Subcutaneous abdominal adipose tissue (tissue), 5 donors: Measurements from ENCODE around the gene FETUB.

Experiments
- H3K27ac ChIP-seq: one replicate; pipeline ENCODE4 v1.7.0; 2013; ENCODE audit warnings: low read depth, mild to moderate bottlenecking, inconsistent platforms, low read length, moderate library complexity
- H3K27me3 ChIP-seq, 5 donors: one replicate each; pipeline ENCODE4 v1.7.0; 2013; ENCODE audit warnings: low read length in 5 of 5, inconsistent platforms in 1 of 5; ENCODE audit not compliant: control insufficient read depth in 5 of 5, insufficient read depth in 4 of 5
- H3K36me3 ChIP-seq, 5 donors: one replicate each; pipeline ENCODE4 v1.7.0; 2013; ENCODE audit warnings: low read length in 5 of 5; ENCODE audit not compliant: control insufficient read depth in 5 of 5, insufficient read depth in 5 of 5
- H3K4me1 ChIP-seq, 5 donors: one replicate each; pipeline ENCODE4 v1.7.0; 2013; ENCODE audit warnings: low read length in 5 of 5, mild to moderate bottlenecking in 3 of 5, moderate library complexity in 1 of 5; ENCODE audit not compliant: control insufficient read depth in 5 of 5, insufficient read depth in 5 of 5
- H3K4me3 ChIP-seq, 5 donors: one replicate each; pipeline ENCODE4 v1.7.0; 2013; ENCODE audit warnings: low read length in 5 of 5, low read depth in 1 of 5
- H3K9ac ChIP-seq, 5 donors: one replicate each; pipeline ENCODE4 v1.7.0; 2013; ENCODE audit warnings: low read length in 5 of 5, mild to moderate bottlenecking in 4 of 5, moderate library complexity in 3 of 5
- H3K9me3 ChIP-seq, 5 donors: one replicate each; pipeline ENCODE4 v1.7.0; 2013; ENCODE audit warnings: low read length in 5 of 5; ENCODE audit not compliant: control insufficient read depth in 5 of 5
- donor health status: healthy.
- donor health status: healthy.
- donor health status: healthy.
- donor health status: healthy.
- donor health status: healthy.

The FETUB gene, protein sequence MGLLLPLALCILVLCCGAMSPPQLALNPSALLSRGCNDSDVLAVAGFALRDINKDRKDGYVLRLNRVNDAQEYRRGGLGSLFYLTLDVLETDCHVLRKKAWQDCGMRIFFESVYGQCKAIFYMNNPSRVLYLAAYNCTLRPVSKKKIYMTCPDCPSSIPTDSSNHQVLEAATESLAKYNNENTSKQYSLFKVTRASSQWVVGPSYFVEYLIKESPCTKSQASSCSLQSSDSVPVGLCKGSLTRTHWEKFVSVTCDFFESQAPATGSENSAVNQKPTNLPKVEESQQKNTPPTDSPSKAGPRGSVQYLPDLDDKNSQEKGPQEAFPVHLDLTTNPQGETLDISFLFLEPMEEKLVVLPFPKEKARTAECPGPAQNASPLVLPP

DNA sequence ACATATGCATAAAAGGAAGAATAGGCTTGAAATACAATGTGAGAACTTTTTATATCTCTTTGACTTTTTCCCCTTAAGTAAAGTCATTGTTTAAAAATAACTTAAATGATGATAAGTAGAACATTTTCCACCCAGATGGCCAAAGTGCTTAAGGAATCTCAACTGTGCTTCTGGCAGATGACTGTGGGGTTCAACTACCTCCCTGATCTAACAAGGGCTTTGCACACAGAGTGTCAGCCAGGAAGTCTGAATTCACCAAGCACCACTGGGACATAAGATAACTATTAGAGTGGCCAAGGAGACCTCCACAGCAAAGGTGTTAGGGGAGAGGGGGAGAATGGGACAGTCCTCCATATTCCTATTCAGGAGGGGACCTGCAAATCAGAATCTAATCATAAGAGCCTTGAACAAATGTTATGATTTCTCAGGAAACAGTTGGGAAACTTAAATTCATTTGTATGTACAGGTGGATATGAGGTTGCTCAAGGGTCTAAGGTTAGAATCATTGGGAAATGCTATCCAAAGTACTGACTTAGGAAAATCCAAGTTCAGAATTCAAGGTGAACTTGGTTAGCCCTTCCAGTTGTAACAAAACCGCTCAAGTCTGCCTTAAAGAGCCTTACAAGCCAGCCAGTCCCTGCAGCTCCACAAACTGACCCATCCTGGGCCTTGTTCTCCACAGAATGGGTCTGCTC, at the start of gene FETUB:
TSS of gene FETUB (plus strand) at position 622 of the 695 bp plus-strand sequence. CDS start at position 684, 62 bp downstream.
- Histone ChIP-seq H3K9ac (no peak within 1 kb of the TSS), H3K27me3 (peaks cover 3 to 11% (median 8%) of the 10 kb centered on the region in 5 donors), H3K4me3 (no peak within 1 kb of the TSS), H3K9me3 (peaks cover 0 to 2% (median 0%) of the 10 kb centered on the region in 5 donors), H3K27ac (no peak within 1 kb of the TSS), H3K4me1 (no peaks in the 10 kb centered on the region), H3K36me3 (no peaks in the 10 kb centered on the region)

DNA sequence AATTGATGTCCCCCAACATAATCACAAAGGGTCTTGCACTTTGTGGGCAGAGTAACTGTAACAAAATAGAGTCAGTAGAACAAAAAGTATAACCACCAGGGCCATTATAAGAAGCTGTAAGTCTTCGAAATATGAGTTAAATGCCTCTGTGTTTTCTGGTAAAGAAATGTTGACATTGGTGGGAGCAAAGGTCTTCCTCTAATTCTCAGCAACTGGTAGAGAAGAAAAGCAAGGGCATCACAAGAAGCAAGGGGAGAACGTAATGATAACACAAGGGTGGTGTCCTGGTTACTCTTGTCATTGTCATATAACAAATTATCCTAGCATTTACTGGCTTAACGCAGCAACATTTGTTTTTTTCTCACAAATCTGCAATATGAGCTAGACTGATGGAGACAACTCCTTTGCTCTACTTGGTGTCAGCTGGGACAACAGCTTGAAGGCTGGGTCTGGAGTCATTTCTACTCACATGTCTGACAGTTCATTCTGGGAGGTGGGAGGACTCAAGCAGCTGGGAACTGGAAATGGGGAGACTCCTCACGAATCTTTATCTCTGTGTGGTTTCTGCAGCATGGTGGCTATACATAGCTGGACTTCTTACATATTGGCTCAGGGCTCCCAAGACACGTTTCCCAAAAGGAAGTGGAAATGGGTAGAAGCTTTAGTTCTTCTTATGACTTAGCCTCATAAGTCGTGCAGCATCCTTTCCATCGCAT, 49.5 kb upstream of the FETUB start:
- H3K4me3 ChIP-seq: no peak overlapping the region
- H3K27ac ChIP-seq: no peak overlapping the region
- peaks cover 5 to 6% (median 6%) of the 10 kb centered on the region in 5 donors for H3K36me3 ChIP-seq
- H3K27me3 ChIP-seq: peaks cover 0 to 3% (median 0%) of the 10 kb centered on the region in 5 donors
- no peaks in the 10 kb centered on the region for H3K4me1 ChIP-seq
- no peak overlapping the region for H3K9ac ChIP-seq
- H3K9me3 ChIP-seq: no peaks in the 10 kb centered on the region

DNA sequence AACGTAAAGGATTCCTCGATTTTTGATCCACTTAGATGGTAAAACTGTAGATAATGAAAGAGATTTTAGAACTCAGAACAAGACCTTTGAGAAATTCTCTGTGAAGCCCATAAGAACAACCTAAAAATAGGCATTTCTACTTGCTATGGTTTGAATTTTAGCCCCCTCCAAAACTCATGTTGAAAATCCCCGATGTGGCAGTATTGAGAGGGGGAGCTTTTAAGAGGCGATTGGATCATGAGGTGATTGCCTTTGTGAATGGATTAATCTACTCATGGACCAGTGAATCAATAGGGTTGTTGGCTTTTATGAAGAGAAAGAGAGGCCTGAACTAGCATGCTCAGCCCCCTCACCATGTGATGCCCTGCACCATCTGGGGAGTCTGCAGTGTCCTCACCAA, 47.5 kb upstream of the FETUB start:
- Histone ChIP-seq H3K36me3 (no peaks in the 10 kb centered on the region), H3K9me3 (no peaks in the 10 kb centered on the region), H3K4me3 (no peak overlapping the region), H3K4me1 (no peaks in the 10 kb centered on the region), H3K27me3 (peaks cover 0 to 3% (median 0%) of the 10 kb centered on the region in 5 donors), H3K27ac (no peak overlapping the region), H3K9ac (no peak overlapping the region)

DNA sequence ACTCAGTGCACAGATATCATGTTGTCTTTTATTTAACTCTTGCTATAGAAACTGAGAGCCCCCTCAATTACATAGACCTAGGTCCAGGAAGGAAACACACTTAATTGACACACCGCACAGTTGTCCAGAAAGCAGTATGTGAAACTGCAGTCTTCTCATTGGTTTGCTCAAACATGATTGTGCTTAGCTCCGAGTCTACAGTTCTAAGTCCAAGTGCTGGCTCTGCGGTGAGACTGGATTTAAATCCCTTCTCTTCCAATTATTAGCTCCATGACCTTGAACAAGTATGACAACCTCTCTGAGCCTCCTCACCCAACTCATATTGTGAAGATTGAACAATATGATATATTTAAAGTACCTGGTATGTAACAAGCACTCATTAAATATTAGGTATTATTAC, 46.3 kb upstream of the FETUB start:
- H3K27me3 ChIP-seq: peaks cover 0 to 3% (median 0%) of the 10 kb centered on the region in 5 donors
- no peaks in the 10 kb centered on the region for H3K36me3 ChIP-seq
- H3K27ac ChIP-seq: no peak overlapping the region
- H3K9me3 ChIP-seq: no peaks in the 10 kb centered on the region
- no peak overlapping the region for H3K4me3 ChIP-seq
- no peak overlapping the region for H3K9ac ChIP-seq
- H3K4me1 ChIP-seq: no peaks in the 10 kb centered on the region

DNA sequence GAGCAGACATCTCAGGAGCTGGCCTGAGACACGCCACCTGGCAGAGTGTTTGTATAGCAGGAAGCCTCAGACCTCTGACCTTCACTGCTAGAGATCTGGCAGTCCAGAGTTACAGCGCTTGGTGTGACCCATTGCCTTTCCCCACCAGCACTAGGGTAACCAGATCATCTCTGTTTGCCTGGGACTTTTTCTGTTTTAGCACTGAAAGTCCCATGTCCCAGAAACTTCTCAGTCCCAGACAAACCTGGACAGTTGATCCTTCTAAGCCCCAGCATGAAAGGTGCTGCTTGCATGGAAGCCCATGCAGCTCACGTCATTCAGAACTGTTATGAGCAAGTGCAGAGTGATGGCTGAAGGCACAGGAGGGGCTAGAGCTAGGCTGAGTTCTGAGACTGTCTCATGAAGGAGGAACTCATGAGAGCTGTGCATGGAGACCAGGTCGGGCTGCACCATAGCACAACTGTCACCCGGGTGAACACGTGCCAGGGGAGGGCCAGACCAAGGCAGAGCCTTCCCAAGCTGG, 45.5 kb upstream of the FETUB start:
- Histone ChIP-seq H3K9ac (no peak overlapping the region), H3K4me3 (no peak overlapping the region), H3K36me3 (no peaks in the 10 kb centered on the region), H3K9me3 (no peaks in the 10 kb centered on the region), H3K27me3 (peaks cover 0 to 3% (median 0%) of the 10 kb centered on the region in 5 donors), H3K27ac (no peak overlapping the region), H3K4me1 (no peaks in the 10 kb centered on the region)

DNA sequence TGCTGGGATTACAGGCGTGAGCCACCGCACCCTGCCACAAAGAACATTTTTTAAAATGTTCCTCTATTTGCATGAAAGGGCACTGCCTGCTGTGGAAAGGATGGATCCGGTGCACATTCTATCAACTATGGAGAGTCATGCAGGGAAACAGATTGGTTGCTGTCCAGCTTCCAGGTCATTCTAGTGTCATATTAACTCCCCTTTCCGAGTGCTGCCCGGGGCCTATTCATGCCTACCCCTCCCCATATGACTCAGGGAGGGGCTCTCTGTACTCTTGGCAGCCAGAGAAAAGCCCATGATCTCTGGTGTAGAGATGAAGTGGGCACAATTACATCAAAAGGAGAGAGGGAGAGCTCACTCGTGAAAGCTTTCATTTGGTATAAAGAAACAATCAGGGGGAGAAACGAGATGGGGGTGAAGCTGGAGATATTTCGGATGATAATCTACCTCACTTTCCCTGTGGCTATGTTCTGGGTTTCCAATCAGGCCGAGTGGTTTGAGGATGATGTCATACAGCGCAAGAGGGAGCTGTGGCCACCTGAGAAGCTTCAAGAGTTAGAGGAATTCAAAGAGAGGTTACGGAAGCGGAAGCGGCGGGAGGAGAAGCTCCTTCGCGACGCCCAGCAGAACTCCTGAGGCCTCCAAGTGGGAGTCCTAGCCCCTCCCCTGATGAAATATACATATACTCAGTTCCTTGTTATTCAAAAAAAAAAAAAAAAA, 43.5 kb upstream of the FETUB start:
- Histone ChIP-seq H3K4me1 (no peaks in the 10 kb centered on the region), H3K9ac (no peak overlapping the region), H3K27ac (no peak overlapping the region), H3K27me3 (no peaks in the 10 kb centered on the region), H3K36me3 (no peaks in the 10 kb centered on the region), H3K9me3 (no peaks in the 10 kb centered on the region), H3K4me3 (no peak overlapping the region)

DNA sequence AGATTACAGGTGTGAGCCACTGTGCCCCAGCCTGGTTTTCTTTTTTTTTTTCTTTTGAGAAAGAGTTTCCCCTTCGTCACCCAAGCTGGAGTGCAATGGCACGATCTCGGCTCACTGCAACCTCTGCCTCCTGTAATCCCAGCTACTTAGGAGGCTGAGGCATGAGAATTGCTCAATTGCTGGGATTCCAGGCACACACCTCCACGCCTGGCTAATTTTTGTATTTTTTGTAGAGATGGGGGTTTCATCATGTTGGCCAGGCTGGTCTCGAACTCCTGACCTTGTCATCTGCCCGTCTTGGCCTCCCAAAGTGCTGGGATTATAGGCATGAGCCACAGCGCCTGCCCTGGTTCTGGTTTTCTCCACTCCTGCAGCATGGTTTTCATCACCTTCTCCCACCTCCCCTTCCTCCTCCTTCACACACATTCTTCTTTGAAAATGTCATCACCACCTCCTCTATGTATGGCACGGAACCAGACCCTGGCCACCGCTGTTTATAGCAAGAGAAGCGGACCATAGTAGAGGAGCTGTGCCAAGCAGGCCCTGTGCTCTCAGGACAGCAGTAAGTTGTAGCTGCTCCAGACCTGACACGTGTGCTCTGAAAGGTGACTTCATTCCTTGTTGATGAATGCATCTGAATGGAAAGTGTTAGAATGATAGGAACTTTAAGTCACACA, 42.0 kb upstream of the FETUB start:
- Histone ChIP-seq H3K27me3 (no peaks in the 10 kb centered on the region), H3K4me1 (no peaks in the 10 kb centered on the region), H3K9me3 (no peaks in the 10 kb centered on the region), H3K4me3 (no peak overlapping the region), H3K36me3 (no peaks in the 10 kb centered on the region), H3K9ac (no peak overlapping the region), H3K27ac (no peak overlapping the region)

DNA sequence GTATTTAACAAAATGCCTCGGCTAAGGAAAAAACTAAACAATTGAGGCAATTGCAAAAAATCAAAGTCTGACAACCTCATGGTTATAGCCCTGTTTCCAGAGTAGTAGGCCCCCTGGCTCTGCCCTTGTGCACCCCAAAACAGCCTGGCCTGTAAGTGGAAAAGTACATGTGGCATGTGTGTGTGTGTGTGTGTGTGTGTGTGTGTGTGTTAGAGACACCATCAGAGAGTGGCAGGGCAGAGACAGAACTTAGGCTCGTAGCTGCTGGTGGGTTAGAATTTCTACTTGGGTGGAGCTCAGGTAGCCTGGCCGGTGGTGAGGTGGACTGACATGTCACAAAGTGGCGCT, 41.4 kb upstream of the FETUB start:
- Histone ChIP-seq H3K27me3 (no peaks in the 10 kb centered on the region), H3K4me3 (no peak overlapping the region), H3K36me3 (no peaks in the 10 kb centered on the region), H3K4me1 (no peaks in the 10 kb centered on the region), H3K9ac (no peak overlapping the region), H3K27ac (no peak overlapping the region), H3K9me3 (no peaks in the 10 kb centered on the region)

DNA sequence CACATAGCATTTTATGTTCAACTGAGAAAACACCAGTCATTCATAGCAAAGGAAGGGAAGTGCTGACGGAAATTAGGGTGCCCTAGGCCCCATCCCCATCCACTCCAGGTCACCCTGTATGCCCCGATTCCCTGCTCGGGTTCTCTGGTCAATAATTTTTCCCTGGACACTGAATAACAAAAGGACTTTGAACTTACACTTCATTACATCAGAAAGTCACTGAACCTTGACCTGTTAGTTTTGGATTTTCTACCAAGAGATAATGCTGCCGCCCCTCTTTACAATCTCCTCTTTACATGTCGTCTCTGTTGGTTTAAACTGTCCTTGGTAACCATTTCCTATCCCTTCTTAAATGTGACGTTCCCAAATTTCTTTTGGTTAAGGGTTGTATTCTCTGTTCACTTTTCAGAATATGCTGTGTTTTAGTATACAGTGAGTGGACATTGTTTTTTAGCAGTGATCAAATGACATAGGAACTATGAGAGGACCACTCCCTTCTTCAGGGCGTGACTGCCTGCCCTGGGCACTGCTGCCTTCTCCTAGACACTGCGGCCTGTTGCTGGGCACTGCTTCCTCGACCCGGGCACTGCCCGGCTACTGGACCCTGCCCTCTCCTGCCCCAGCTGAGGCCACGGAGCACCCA, 40.9 kb upstream of the FETUB start:
- Histone ChIP-seq H3K9me3 (no peaks in the 10 kb centered on the region), H3K4me3 (no peak overlapping the region), H3K27ac (no peak overlapping the region), H3K27me3 (no peaks in the 10 kb centered on the region), H3K36me3 (no peaks in the 10 kb centered on the region), H3K9ac (no peak overlapping the region), H3K4me1 (no peaks in the 10 kb centered on the region)
